HepG2 (cell line): ENCODE results near the gene G6PD. TPM values are rescaled to one million over a fixed set of nuclear protein-coding genes. Genes with fewer than 3 reads are reported as not detected.

ENCODE experiments used
- ATM ChIP-seq: fragments of 450-650 bp; IDR thresholded peaks from 2 replicates; pipeline ENCODE4 v1.7.1; 2017; ENCODE audit warnings: mild to moderate bottlenecking, borderline replicate concordance
- DRAP1 ChIP-seq: IDR thresholded peaks from 2 replicates; pipeline ENCODE4 v1.6.1; 2016; ENCODE audit warnings: missing genetic modification reagents, missing compliant biosample characterization
- ERF ChIP-seq: IDR thresholded peaks from 2 replicates; pipeline ENCODE4 v1.6.1; 2018; ENCODE audit warnings: missing biosample characterization, missing genetic modification reagents
- GABPB1 ChIP-seq: IDR thresholded peaks from 2 replicates; pipeline ENCODE4 v1.6.1; 2016; ENCODE audit warnings: mild to moderate bottlenecking, missing genetic modification reagents, moderate library complexity, missing compliant biosample characterization
- IRF9 ChIP-seq: sonication (generic); formaldehyde crosslinking; IDR thresholded peaks from 2 replicates; pipeline ENCODE4 v1.8.0; 2022; ENCODE audit warnings: missing genetic modification reagents, mild to moderate bottlenecking, borderline replicate concordance
- KLF16 ChIP-seq, 2 experiments: sonication (generic) in 1 of 2; formaldehyde crosslinking in 1 of 2; IDR thresholded peaks; 2 replicates each; pipeline versions ENCODE4 v1.6.1 to v1.8.0; 2016 to 2023; ENCODE audit warnings: missing genetic modification reagents in 2 of 2, missing compliant biosample characterization in 1 of 2
- KLF9 ChIP-seq: IDR thresholded peaks from 2 replicates; pipeline ENCODE4 v1.6.1; 2016; ENCODE audit warnings: low read depth
- NFYC ChIP-seq: IDR thresholded peaks from 2 replicates; pipeline ENCODE4 v1.6.1; 2016; ENCODE audit warnings: missing genetic modification reagents, missing compliant biosample characterization
- POLR2A ChIP-seq, 2 experiments: IDR thresholded peaks; 2 replicates each; pipeline ENCODE4 v1.6.1; 2011; ENCODE audit warnings: low read depth in 2 of 2, low read length in 2 of 2, mild to moderate bottlenecking in 1 of 2, moderate library complexity in 1 of 2; ENCODE audit not compliant: insufficient read depth in 1 of 2
- SP1 ChIP-seq, 2 experiments: fragments of 450-650 bp in 1 of 2; sonication (generic) in 1 of 2; formaldehyde crosslinking in 1 of 2; IDR thresholded peaks; 2 replicates each; pipeline versions ENCODE4 v1.4.0 to v1.6.1; 2016 to 2020; ENCODE audit warnings: missing genetic modification reagents in 1 of 2
- TARDBP ChIP-seq: sonication (generic); formaldehyde crosslinking; IDR thresholded peaks from 2 replicates; pipeline ENCODE4 v1.8.0; 2022; ENCODE audit warnings: mild to moderate bottlenecking, missing genetic modification reagents
- YEATS4 ChIP-seq: sonication (generic); formaldehyde crosslinking; IDR thresholded peaks from 2 replicates; pipeline ENCODE4 v1.4.0; 2020; ENCODE audit warnings: missing genetic modification reagents, borderline replicate concordance
- ZBTB14 ChIP-seq: sonication (generic); formaldehyde crosslinking; IDR thresholded peaks from 2 replicates; pipeline ENCODE4 v1.4.0; 2020; ENCODE audit warnings: missing genetic modification reagents
- ZBTB2 ChIP-seq: sonication (generic); formaldehyde crosslinking; IDR thresholded peaks from 2 replicates; pipeline ENCODE4 v1.8.0; 2022; ENCODE audit warnings: low read depth, missing genetic modification reagents
- ZNF160 ChIP-seq: sonication (generic); formaldehyde crosslinking; IDR thresholded peaks from 2 replicates; pipeline ENCODE4 v1.8.0; 2022; ENCODE audit warnings: mild to moderate bottlenecking, inconsistent platforms, missing genetic modification reagents
- ZNF24 ChIP-seq: fragments of 450-650 bp; IDR thresholded peaks from 2 replicates; pipeline ENCODE4 v1.6.1; 2017; ENCODE audit warnings: antibody characterized with exemption, mild to moderate bottlenecking
- ZNF317 ChIP-seq: sonication (generic); formaldehyde crosslinking; IDR thresholded peaks from 2 replicates; pipeline ENCODE4 v1.5.0; 2020; ENCODE audit warnings: mild to moderate bottlenecking, missing genetic modification reagents
- ZNF781 ChIP-seq: sonication (generic); formaldehyde crosslinking; IDR thresholded peaks from 2 replicates; pipeline ENCODE4 v1.5.1; 2020; ENCODE audit warnings: borderline replicate concordance, mild to moderate bottlenecking, missing genetic modification reagents; ENCODE audit errors: not compliant biosample characterization
- ZSCAN21 ChIP-seq: sonication (generic); formaldehyde crosslinking; IDR thresholded peaks from 2 replicates; pipeline ENCODE4 v1.8.0; 2022; ENCODE audit warnings: mild to moderate bottlenecking, missing genetic modification reagents, moderate library complexity, borderline replicate concordance
- polyA plus RNA-seq, 8 experiments: library from polyadenylated mRNA; depleted of rRNA in 3 of 8; stranded (reverse) in 7 of 8; unstranded in 1 of 8; fragments of >200 nt; fragmentation: Illumina TruSeq in 4 of 8; extraction: Trizol in 4 of 8; gene quantifications; 2 replicates each; pipeline versions ENCODE4 v1.2.1 to v1.2.3, GENCODE V29; 2011 to 2016; ENCODE audit warnings: low read depth in 4 of 8, missing spikeins in 1 of 8, mixed read lengths in 1 of 8; ENCODE audit not compliant: insufficient read depth in 1 of 8
- total RNA-seq, 5 experiments: library from RNA; depleted of rRNA; stranded (reverse); fragments of >200 nt; fragmentation: Illumina TruSeq; extraction: Trizol; gene quantifications; 2 replicates each; pipeline ENCODE4 v1.2.3, GENCODE V29; 2016; ENCODE audit warnings: low read depth in 1 of 5
- TF ChIP-seq, protein P1 (sequence below): sonication (generic); formaldehyde crosslinking; IDR thresholded peaks from 2 replicates; pipeline ENCODE4 v1.5.0; 2020; ENCODE audit warnings: missing genetic modification reagents
- TF ChIP-seq, protein P2 (sequence below): IDR thresholded peaks from 2 replicates; pipeline ENCODE4 v1.6.1; 2018; ENCODE audit warnings: missing genetic modification reagents, mild to moderate bottlenecking, missing compliant biosample characterization
- TF ChIP-seq, protein P3 (sequence below): sonication (generic); formaldehyde crosslinking; IDR thresholded peaks from 2 replicates; pipeline ENCODE4 v1.8.1; 2023; ENCODE audit warnings: mild to moderate bottlenecking, missing genetic modification reagents, borderline replicate concordance

G6PD gene
- total and polyA plus RNA-seq, 2 of the 13 experiments (the other 11 are each of a cell fraction or from before 2014, with no cell fraction given) = 18.8 to 28.8 TPM

DNA sequence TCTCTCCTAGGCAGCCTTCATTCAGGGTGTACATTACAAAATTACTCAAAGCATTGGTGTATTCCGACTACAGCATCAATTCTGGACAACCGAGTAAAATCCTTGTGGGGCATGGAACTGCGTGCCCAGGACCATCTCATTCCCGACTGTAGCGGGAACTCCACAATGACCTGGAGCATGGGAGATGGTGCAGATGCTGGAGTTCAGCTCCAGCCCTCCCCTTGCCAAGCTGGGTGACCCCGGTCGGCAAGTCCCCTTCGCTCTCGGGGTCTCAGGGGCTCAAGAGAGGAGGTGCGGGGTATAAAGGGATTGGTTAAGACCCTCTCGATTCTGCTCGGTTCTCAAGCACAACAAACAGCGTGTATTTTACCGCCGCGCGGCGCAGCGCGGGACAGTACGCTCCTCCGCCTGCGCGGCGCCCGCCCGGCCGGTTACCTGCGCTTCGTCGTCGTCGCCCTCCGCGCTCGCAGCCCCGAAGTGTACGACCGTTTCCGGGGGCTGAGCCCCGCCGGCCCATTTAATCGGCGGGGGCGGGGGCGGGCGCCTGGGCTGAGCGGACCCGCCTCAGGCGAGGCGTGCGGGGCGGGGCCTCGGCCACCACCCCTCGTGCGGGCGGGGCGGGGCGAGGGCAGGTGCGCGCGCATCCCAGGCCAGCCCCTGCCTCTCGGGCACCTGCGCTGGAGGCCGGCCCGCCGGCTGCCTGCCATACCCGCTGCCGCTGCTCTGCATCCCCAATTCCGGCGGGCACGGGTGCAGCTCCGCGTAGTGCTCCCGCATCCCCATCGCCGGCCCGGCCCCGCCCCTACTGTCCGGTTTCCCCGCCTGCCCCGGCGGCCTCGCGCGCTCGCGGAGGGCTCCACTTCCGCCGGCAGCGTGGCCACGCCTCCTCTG is at the start of gene G6PD (continued):
- 0 out of 2 replicates have a peak, but pooled peaks have one; percentile 28 for TF ChIP-seq ZBTB14 (CRISPR knock-in tag)
- TF ChIP-seq ZNF160 (CRISPR knock-in tag) = no peak
- TF ChIP-seq SP1 (IDR thresholded peaks at IDR 0.05) = no peak
- peak; percentile 14; the same call in 1 of the 2 replicates for TF ChIP-seq SP1 (CRISPR knock-in tag; IDR thresholded peaks at IDR 0.05)
- TF ChIP-seq ERF = peak; percentile 66
- no peak for TF ChIP-seq IRF9 (CRISPR knock-in tag)
- TF ChIP-seq, protein P1, sequence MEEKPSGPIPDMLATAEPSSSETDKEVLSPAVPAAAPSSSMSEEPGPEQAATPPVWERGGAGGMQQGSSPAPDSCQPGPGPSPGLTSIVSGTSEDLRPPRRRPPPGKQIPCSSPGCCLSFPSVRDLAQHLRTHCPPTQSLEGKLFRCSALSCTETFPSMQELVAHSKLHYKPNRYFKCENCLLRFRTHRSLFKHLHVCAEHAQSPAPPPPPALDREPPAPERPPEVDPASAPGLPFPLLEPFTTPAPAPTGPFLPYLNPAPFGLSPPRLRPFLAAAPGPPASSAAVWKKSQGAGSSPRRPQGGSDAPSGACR (CRISPR knock-in tag) = no peak
- TF ChIP-seq, protein P2, sequence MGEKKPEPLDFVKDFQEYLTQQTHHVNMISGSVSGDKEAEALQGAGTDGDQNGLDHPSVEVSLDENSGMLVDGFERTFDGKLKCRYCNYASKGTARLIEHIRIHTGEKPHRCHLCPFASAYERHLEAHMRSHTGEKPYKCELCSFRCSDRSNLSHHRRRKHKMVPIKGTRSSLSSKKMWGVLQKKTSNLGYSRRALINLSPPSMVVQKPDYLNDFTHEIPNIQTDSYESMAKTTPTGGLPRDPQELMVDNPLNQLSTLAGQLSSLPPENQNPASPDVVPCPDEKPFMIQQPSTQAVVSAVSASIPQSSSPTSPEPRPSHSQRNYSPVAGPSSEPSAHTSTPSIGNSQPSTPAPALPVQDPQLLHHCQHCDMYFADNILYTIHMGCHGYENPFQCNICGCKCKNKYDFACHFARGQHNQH (CRISPR knock-in tag) = no peak
- TF ChIP-seq YEATS4 = no peak
- no peak for TF ChIP-seq NFYC
- peak in 1 of 2 experiments; percentile 49; a peak in 2 of 4 replicates for TF ChIP-seq POLR2A (IDR thresholded peaks at IDR 0.05; ENCODE audit: insufficient read depth in 1 of 2, low read depth in 2 of 2, low read length in 2 of 2)
- TF ChIP-seq ZSCAN21 (CRISPR knock-in tag) = 0 out of 2 replicates have a peak, but pooled peaks have one; percentile 37
- TF ChIP-seq ZNF24 = no peak
- 0 out of 2 replicates have a peak, but pooled peaks have one; percentile 13 for TF ChIP-seq ZNF317 (CRISPR knock-in tag)
- TF ChIP-seq ATM = no peak
- TF ChIP-seq GABPB1 (CRISPR knock-in tag) = peak; percentile 38; the same call in 1 of the 2 replicates
- TF ChIP-seq TARDBP (CRISPR knock-in tag) = peak; percentile 5; the same call in 1 of the 2 replicates
- peak; percentile 77; the same call in 1 of the 2 replicates for TF ChIP-seq DRAP1 (CRISPR knock-in tag)
- TF ChIP-seq, protein P3, sequence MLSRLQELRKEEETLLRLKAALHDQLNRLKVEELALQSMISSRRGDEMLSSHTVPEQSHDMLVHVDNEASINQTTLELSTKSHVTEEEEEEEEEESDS (CRISPR knock-in tag) = no peak
- peak in 1 of 2 experiments; percentile 24; a peak in 1 of 4 replicates for TF ChIP-seq KLF16 (CRISPR knock-in tag; IDR thresholded peaks at IDR 0.05)
- no peak for TF ChIP-seq ZNF781 (CRISPR knock-in tag)
- TF ChIP-seq KLF9 (CRISPR knock-in tag) = no peak
- TF ChIP-seq ZBTB2 (CRISPR knock-in tag) = peak; percentile 88; the same call in 1 of the 2 replicates
